Measurements from ENCODE around the gene CAPN3. TPM values are rescaled to one million over a fixed set of nuclear protein-coding genes. Genes with fewer than 3 reads are reported as not detected.

Gene CAPN3
- total RNA-seq, 3 donors from 2014 or later = 0.33 to 1.9 (median 1.5) TPM

Other genes starting within 250 kb of the CAPN3 start
- under 1 TPM in 1 of 3 donors, not detected in 2; 0.30 TPM for gene PLA2G4F, start 202.9 kb upstream of the CAPN3 start, total RNA-seq
- 10 to 100 TPM; 37.2 to 45.6 (median 41.6) TPM for gene VPS39, start 151.2 kb upstream of the CAPN3 start, total RNA-seq
- gene GANC, start 86.3 kb upstream of the CAPN3 start, total RNA-seq = 10 to 100 TPM in 1 of 3 donors, 1 to 10 TPM in 2; 7.1 to 10.7 (median 8.0) TPM
- 10 to 100 TPM; 47.1 to 57.0 (median 56.4) TPM for gene TMEM87A, start 86.1 kb upstream of the CAPN3 start, total RNA-seq
- 10 to 100 TPM; 40.9 to 42.5 (median 41.4) TPM for gene ZNF106, start 131.6 kb downstream of the CAPN3 start, total RNA-seq
- 10 to 100 TPM; 40.2 to 49.6 (median 45.5) TPM for gene SNAP23, start 136.1 kb downstream of the CAPN3 start, total RNA-seq
- 10 to 100 TPM; 13.6 to 17.0 (median 15.8) TPM for gene LRRC57, start 189.3 kb downstream of the CAPN3 start, total RNA-seq
- gene HAUS2, start 189.3 kb downstream of the CAPN3 start, total RNA-seq = 10 to 100 TPM; 41.6 to 48.8 (median 44.4) TPM
- 1 to 10 TPM; 1.9 to 3.6 (median 3.0) TPM for gene STARD9, start 216.1 kb downstream of the CAPN3 start, total RNA-seq

All from activated T-cell treated with anti-CD3 and anti-CD28 coated beads, Interleukin-2, amount 50 U/mL, for 4 hours (primary cell).